H1 (cell line): ENCODE results near the gene DDX47. TPM values are rescaled to one million over a fixed set of nuclear protein-coding genes. Genes with fewer than 3 reads are reported as not detected.

Source experiments
- CTCF ChIA-PET: fragments of 300-600 bp; sonication (Branson Sonifier 250); formaldehyde crosslinking; loops from one replicate; lab custom pipeline; 2021; ENCODE audit not compliant: partially characterized antibody; lab: Charles Lee
- POLR2A ChIA-PET: fragments of 300-600 bp; sonication (Branson Sonifier 250); formaldehyde crosslinking; loops from one replicate; lab custom pipeline; 2021; ENCODE audit warnings: inconsistent platforms; ENCODE audit not compliant: partially characterized antibody; lab: Charles Lee
- DNase-seq, 2 experiments: peaks; one replicate each; pipeline versions ENCODE4 v3.0.0 to v3.0.0-alpha.2; 2010 to 2022; ENCODE audit warnings: low spot score in 2 of 2, low read depth in 1 of 2, mixed read lengths in 1 of 2
- FAIRE-seq: peaks from 2 replicates; lab custom pipeline; 2011; peaks lifted over from hg19 to GRCh38; lab: Jason Lieb, UNC
- H2AFZ ChIP-seq: 2 replicates; pipeline ENCODE4 v1.8.1; 2012; ENCODE audit warnings: low read length, inconsistent platforms
- H2AK5ac ChIP-seq: 2 replicates; pipeline ENCODE4 v1.6.1; 2013; ENCODE audit warnings: low read depth, low read length
- H2BK120ac ChIP-seq: replicated peaks from 2 replicates; pipeline ENCODE3; 2013; ENCODE audit warnings: low read depth, low read length, inconsistent platforms
- H2BK12ac ChIP-seq: 2 replicates; pipeline ENCODE4 v1.6.1; 2013; ENCODE audit warnings: low read depth, low read length
- H2BK15ac ChIP-seq: 2 replicates; pipeline ENCODE4 v1.6.1; 2013; ENCODE audit warnings: low read length
- H2BK20ac ChIP-seq: 2 replicates; pipeline ENCODE4 v1.6.1; 2013; ENCODE audit warnings: low read length
- H2BK5ac ChIP-seq: 2 replicates; pipeline ENCODE4 v1.6.1; 2013; ENCODE audit warnings: low read depth, low read length
- H3K14ac ChIP-seq: 2 replicates; pipeline ENCODE4 v1.6.1; 2013; ENCODE audit warnings: inconsistent platforms; ENCODE audit not compliant: insufficient read length
- H3K18ac ChIP-seq: 2 replicates; pipeline ENCODE4 v1.6.1; 2013; ENCODE audit warnings: low read length; ENCODE audit errors: extremely low read depth
- H3K23ac ChIP-seq: 2 replicates; pipeline ENCODE4 v1.6.1; 2013; ENCODE audit warnings: inconsistent platforms; ENCODE audit not compliant: insufficient read length
- H3K23me2 ChIP-seq: 2 replicates; pipeline ENCODE4 v1.6.1; 2013; ENCODE audit warnings: low read depth, low read length
- H3K27ac ChIP-seq: 2 replicates; pipeline ENCODE4 v1.6.1; 2011; ENCODE audit warnings: low read depth, low read length, inconsistent platforms
- H3K27me3 ChIP-seq, 4 experiments: replicated peaks in 1 of 4; 1 replicate in 1 of 4; 2 replicates in 3 of 4; pipeline versions ENCODE4 v1.6.1 to v1.8.1; 2011 to 2013; ENCODE audit warnings: low read length in 3 of 4, mild to moderate bottlenecking in 3 of 4, inconsistent platforms in 2 of 4, mixed read lengths in 2 of 4, moderate library complexity in 1 of 4; ENCODE audit not compliant: control insufficient read depth in 3 of 4, insufficient read depth in 3 of 4; ENCODE audit errors: extremely low read depth in 1 of 4
- H3K36me3 ChIP-seq, 4 experiments: 2 replicates each; pipeline versions ENCODE4 v1.6.1 to v1.8.1; 2011 to 2013; ENCODE audit warnings: mild to moderate bottlenecking in 4 of 4, low read length in 3 of 4, moderate library complexity in 2 of 4, control low read depth in 1 of 4, inconsistent platforms in 1 of 4; ENCODE audit not compliant: insufficient read depth in 4 of 4, control insufficient read depth in 2 of 4
- H3K4ac ChIP-seq: replicated peaks from 2 replicates; pipeline ENCODE3; 2013; ENCODE audit warnings: low read length, low read depth, mixed read lengths, inconsistent platforms; ENCODE audit not compliant: insufficient read length
- H3K4me1 ChIP-seq, 4 experiments: replicated peaks in 1 of 4; 1 replicate in 1 of 4; 2 replicates in 3 of 4; pipeline versions ENCODE4 v1.6.1 to v1.8.1; 2011 to 2013; ENCODE audit warnings: low read length in 3 of 4, inconsistent platforms in 2 of 4, mixed read lengths in 1 of 4; ENCODE audit not compliant: insufficient read depth in 4 of 4, control insufficient read depth in 3 of 4
- H3K4me2 ChIP-seq, 2 experiments: 2 replicates each; pipeline versions ENCODE4 v1.6.1 to v1.8.1; 2011 to 2013; ENCODE audit warnings: low read depth in 2 of 2, low read length in 2 of 2, control low read depth in 1 of 2, inconsistent platforms in 1 of 2, mild to moderate bottlenecking in 1 of 2; ENCODE audit not compliant: insufficient read depth in 1 of 2
- H3K4me3 ChIP-seq, 4 experiments: fragments of 200-600, 300-600 bp in 1 of 4; sonication (generic), shearing (Covaris generic), sonication (Bioruptor Twin) in 1 of 4; 2 replicates each; pipeline versions ENCODE4 v1.5.1 to v1.8.1; 2011 to 2016; ENCODE audit warnings: low read length in 4 of 4, low read depth in 3 of 4, control low read depth in 2 of 4, inconsistent platforms in 2 of 4, mild to moderate bottlenecking in 2 of 4, mixed read lengths in 1 of 4, moderate library complexity in 1 of 4; ENCODE audit not compliant: insufficient read depth in 2 of 4; ENCODE audit errors: extremely low read depth in 1 of 4
- H3K56ac ChIP-seq: replicated peaks from 2 replicates; pipeline ENCODE3; 2013; ENCODE audit warnings: low read depth, mild to moderate bottlenecking, mixed read lengths, low read length, inconsistent platforms; ENCODE audit not compliant: insufficient read length
- H3K79me1 ChIP-seq: 2 replicates; pipeline ENCODE4 v1.6.1; 2013; ENCODE audit warnings: low read depth, low read length, control low read depth
- H3K79me2 ChIP-seq, 2 experiments: 2 replicates each; pipeline versions ENCODE4 v1.6.1 to v1.8.1; 2012 to 2013; ENCODE audit warnings: low read length in 2 of 2, mild to moderate bottlenecking in 2 of 2, inconsistent platforms in 1 of 2; ENCODE audit not compliant: insufficient read depth in 2 of 2, control insufficient read depth in 1 of 2
- H3K9ac ChIP-seq, 4 experiments: replicated peaks in 1 of 4; 1 replicate in 1 of 4; 2 replicates in 3 of 4; pipeline versions ENCODE4 v1.6.1 to v1.8.1; 2011 to 2013; ENCODE audit warnings: low read depth in 3 of 4, low read length in 3 of 4, control low read depth in 2 of 4, mild to moderate bottlenecking in 2 of 4, moderate library complexity in 2 of 4, inconsistent platforms in 1 of 4; ENCODE audit errors: extremely low read depth in 1 of 4
- H3K9me3 ChIP-seq, 2 experiments: 2 replicates each; pipeline versions ENCODE4 v1.6.1 to v1.8.1; 2012 to 2013; ENCODE audit warnings: mild to moderate bottlenecking in 2 of 2, moderate library complexity in 2 of 2, control low read depth in 1 of 2, inconsistent platforms in 1 of 2, low read depth in 1 of 2, low read length in 1 of 2, mixed read lengths in 1 of 2; ENCODE audit not compliant: insufficient read depth in 2 of 2
- H4K20me1 ChIP-seq, 2 experiments: replicated peaks in 1 of 2; 2 replicates each; pipeline versions ENCODE3 to v1.8.1; 2011 to 2013; ENCODE audit warnings: inconsistent platforms in 2 of 2, low read length in 2 of 2, mild to moderate bottlenecking in 1 of 2; ENCODE audit not compliant: insufficient read depth in 2 of 2, control insufficient read depth in 1 of 2
- H4K5ac ChIP-seq: 2 replicates; pipeline ENCODE4 v1.6.1; 2013; ENCODE audit warnings: low read length, low read depth, mixed read lengths, inconsistent platforms; ENCODE audit not compliant: insufficient read length
- H4K8ac ChIP-seq: 2 replicates; pipeline ENCODE4 v1.8.0; 2013; ENCODE audit warnings: mild to moderate bottlenecking, moderate library complexity, low read length, inconsistent platforms; ENCODE audit not compliant: insufficient read depth; ENCODE audit errors: extremely low read depth
- H4K91ac ChIP-seq: replicated peaks from 2 replicates; pipeline ENCODE3; 2013; ENCODE audit warnings: low read length, mixed read lengths, inconsistent platforms; ENCODE audit not compliant: insufficient read length
- BCL11A ChIP-seq, 2 experiments: IDR thresholded peaks; one replicate each; pipeline ENCODE4 v1.6.1; 2011; ENCODE audit warnings: low read depth in 2 of 2, low read length in 2 of 2, mild to moderate bottlenecking in 2 of 2
- CBX5 ChIP-seq: fragments of 300-800, 300-1000 bp; sonication (generic); IDR thresholded peaks from 2 replicates; pipeline ENCODE4 v1.7.1; 2016; ENCODE audit warnings: antibody characterized with exemption, low read length, low read depth
- CEBPB ChIP-seq: IDR thresholded peaks from 2 replicates; pipeline ENCODE4 v1.6.1; 2012; ENCODE audit warnings: low read depth, low read length
- CREB1 ChIP-seq: IDR thresholded peaks from 2 replicates; pipeline ENCODE4 v1.6.1; 2012; ENCODE audit warnings: inconsistent platforms
- EP300 ChIP-seq, 2 experiments: IDR thresholded peaks; 1 replicate in 1 of 2; 2 replicates in 1 of 2; pipeline ENCODE4 v1.6.1; 2011 to 2012; ENCODE audit warnings: low read depth in 2 of 2, low read length in 2 of 2, mild to moderate bottlenecking in 2 of 2, borderline replicate concordance in 1 of 2, inconsistent platforms in 1 of 2, moderate library complexity in 1 of 2
- JUND ChIP-seq: IDR thresholded peaks from 2 replicates; pipeline ENCODE4 v1.6.1; 2011; ENCODE audit warnings: mild to moderate bottlenecking, improper control_type of control experiment, low read length
- KDM4A ChIP-seq: IDR thresholded peaks from one replicate; pipeline ENCODE4 v1.7.1; 2012; ENCODE audit warnings: low read depth, mild to moderate bottlenecking, moderate library complexity, low read length, inconsistent platforms; ENCODE audit not compliant: severe bottlenecking
- PHF8 ChIP-seq: fragments of 200-600 bp; sonication (generic); conservative IDR thresholded peaks from 2 replicates; pipeline ENCODE4 v1.7.1; 2012; ENCODE audit warnings: low read depth, mild to moderate bottlenecking, inconsistent platforms, low read length, moderate library complexity
- SIN3A ChIP-seq, 2 experiments: IDR thresholded peaks in 1 of 2; conservative IDR thresholded peaks in 1 of 2; 2 replicates each; pipeline ENCODE4 v1.6.1; 2011 to 2012; ENCODE audit warnings: low read length in 2 of 2, improper control_type of control experiment in 1 of 2, low read depth in 1 of 2, mild to moderate bottlenecking in 1 of 2
- SRF ChIP-seq: IDR thresholded peaks from 2 replicates; pipeline ENCODE4 v1.6.1; 2011; ENCODE audit warnings: mild to moderate bottlenecking, low read depth, low read length, moderate library complexity
- SUZ12 ChIP-seq: fragments of 200-600 bp; sonication (generic); IDR thresholded peaks from 2 replicates; pipeline ENCODE4 v1.6.1; 2012; ENCODE audit warnings: mild to moderate bottlenecking, inconsistent platforms, low read length, moderate library complexity, mixed read lengths
- TEAD4 ChIP-seq: IDR thresholded peaks from 2 replicates; pipeline ENCODE4 v1.6.1; 2012; ENCODE audit warnings: low read depth, low read length, inconsistent platforms, mixed read lengths
- ZNF274 ChIP-seq: IDR thresholded peaks from 2 replicates; pipeline ENCODE4 v1.7.0; 2012; ENCODE audit warnings: low read length, borderline replicate concordance; ENCODE audit errors: extremely low read depth
- WGBS, 2 experiments: shearing (Covaris generic) in 1 of 2; methylation state at CpG; one replicate each; pipeline versions ENCODE4 v1.1.6 to v1.1.7; 2013 to 2015; ENCODE audit warnings: low lambda C conversion rate in 2 of 2, mixed read lengths in 2 of 2, inconsistent platforms in 1 of 2, low coverage in 1 of 2, missing lambda C conversion rate in 1 of 2; ENCODE audit not compliant: insufficient replicate concordance in 2 of 2, insufficient coverage in 1 of 2, insufficient read length in 1 of 2; ENCODE audit errors: extremely low coverage in 1 of 2, missing lambda C conversion rate in 1 of 2; 5-methylcytosine and 5-hydroxymethylcytosine counted together
- polyA plus RNA-seq, 7 experiments: library from polyadenylated mRNA; depleted of rRNA in 3 of 7; stranded (reverse) in 5 of 7; unstranded in 2 of 7; fragments of >200 nt in 5 of 7; fragments of 200-250 nt in 2 of 7; gene quantifications; 1 replicate in 5 of 7; 2 replicates in 1 of 7; 4 replicates in 1 of 7; pipeline versions ENCODE4 v1.2.1 to v1.2.3, GENCODE V29; 2011 to 2013; ENCODE audit warnings: missing spikeins in 2 of 7, mixed read lengths in 2 of 7
- total RNA-seq: library from RNA; stranded (reverse); fragmentation: NEBNext Ultra II Directional; extraction: Animal tissue kit (Norgen Biotek cat#: 25700); gene quantifications from 2 replicates; pipeline ENCODE4 v1.2.1, GENCODE V29; 2021

The DDX47 gene
- total and polyA plus RNA-seq, 2 of the 8 experiments (the other 6 are each of a cell fraction or from before 2014, with no cell fraction given): 54.4 to 74.2 TPM

GRCh38 chr12:12797794-12798152 is 15.4 kb upstream of the DDX47 start:
- Histone ChIP-seq H4K5ac (no peak overlapping the region), H3K27ac (no peak overlapping the region), H2BK15ac (no peak overlapping the region), H2AFZ (no peak overlapping the region), H2BK120ac (no peak overlapping the region), H3K4me3 (no peak overlapping the region), H4K91ac (no peak overlapping the region), H3K18ac (no peak overlapping the region), H3K9me3 (no peaks in the 10 kb centered on the region), H3K4ac (no peak overlapping the region), H3K27me3 (no peaks in the 10 kb centered on the region), H3K23ac (no peak overlapping the region), H2BK5ac (no peak overlapping the region), H3K79me2 (no peaks in the 10 kb centered on the region), H3K36me3 (no peaks in the 10 kb centered on the region), H3K79me1 (no peaks in the 10 kb centered on the region), H3K23me2 (no peaks in the 10 kb centered on the region), H3K14ac (no peak overlapping the region), H4K8ac (no peak overlapping the region), H2AK5ac (no peak overlapping the region), H3K9ac (no peak overlapping the region), H3K56ac (no peak overlapping the region), H2BK12ac (no peak overlapping the region), H3K4me2 (no peak overlapping the region), H3K4me1 (no peaks in the 10 kb centered on the region), H2BK20ac (no peak overlapping the region), H4K20me1 (no peaks in the 10 kb centered on the region)
- ChIA-PET CTCF (interaction anchor here (0.8 to 3.4 kb wide), 6 partner anchors 9 to 414 kb away, joined by 3 to 17 read pairs (median 4); no protein-coding TSS in a partner anchor), POLR2A (interaction anchor here (1.0 kb wide), 1 partner anchor 52 kb away, joined by 3 read pairs; no protein-coding TSS in a partner anchor)
- DNase-seq (no peak), FAIRE-seq (no peak)
- WGBS, 2 experiments: 85% methylated on average over 3 of the region's 3 CpGs; no CpG with 5 or more reads in 1 of the 2 experiments
- no peak for TF ChIP-seq JUND
- TF ChIP-seq SUZ12: no peak
- no peak for TF ChIP-seq EP300 (IDR thresholded peaks at IDR 0.05; ENCODE audit: borderline replicate concordance in 1 of 2, low read depth in 2 of 2, low read length in 2 of 2)
- TF ChIP-seq KDM4A: no peak
- no peak for TF ChIP-seq CEBPB
- no peak for TF ChIP-seq ZNF274
- no peak for TF ChIP-seq PHF8
- TF ChIP-seq CBX5: no peak
- no peak for TF ChIP-seq BCL11A (IDR thresholded peaks at IDR 0.05; ENCODE audit: low read depth in 2 of 2, low read length in 2 of 2)
- no peak for TF ChIP-seq SIN3A (conservative IDR thresholded peaks at IDR 0.05 in 1 of 2, IDR thresholded peaks at IDR 0.05 in 1 of 2; ENCODE audit: low read depth in 1 of 2, low read length in 2 of 2)
- TF ChIP-seq TEAD4: no peak
- TF ChIP-seq CREB1: no peak
- TF ChIP-seq SRF: no peak
